ENCODE results near the gene ACIN1. TPM values are rescaled to one million over a fixed set of nuclear protein-coding genes. Genes with fewer than 3 reads are reported as not detected.
A peak's percentile ranks its signal among the peaks of the same experiment; 100 is the strongest.

The ACIN1 gene
- total and polyA plus RNA-seq, 2 of the 13 experiments (the other 11 are each of a cell fraction or from before 2014, with no cell fraction given), result 165 to 183 TPM

DNA sequence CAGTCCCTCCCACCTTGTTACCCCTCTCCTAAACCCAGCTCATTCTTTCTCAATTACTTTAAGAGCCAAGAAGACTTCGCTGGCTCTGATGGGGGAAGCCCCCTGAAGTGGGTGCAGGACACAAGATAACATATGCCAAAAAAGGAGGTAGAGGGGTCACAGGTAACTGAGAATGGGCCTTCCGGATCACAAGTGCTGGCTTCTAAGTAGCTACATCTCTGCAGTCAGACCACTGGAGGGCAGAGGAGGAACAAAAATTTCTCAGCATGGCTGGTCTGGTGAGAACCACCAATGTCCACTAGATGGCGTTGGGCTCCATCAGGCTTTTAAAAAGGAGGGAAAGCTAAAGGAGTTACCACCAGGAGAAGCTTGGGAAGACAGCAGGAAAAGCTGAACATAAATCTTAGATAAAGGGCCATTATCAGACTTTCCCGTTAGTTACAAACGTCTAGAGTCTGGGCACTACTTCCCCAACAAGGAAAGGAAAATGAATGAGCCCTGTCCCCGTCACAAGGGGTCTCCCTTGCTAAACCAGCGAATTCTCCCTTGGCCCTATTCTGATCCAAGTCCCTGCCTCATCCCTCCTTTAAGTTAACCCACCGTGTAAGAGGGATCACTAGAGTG, 26.0 kb downstream of the ACIN1 start (continued):
- TF ChIP-seq, protein P1, sequence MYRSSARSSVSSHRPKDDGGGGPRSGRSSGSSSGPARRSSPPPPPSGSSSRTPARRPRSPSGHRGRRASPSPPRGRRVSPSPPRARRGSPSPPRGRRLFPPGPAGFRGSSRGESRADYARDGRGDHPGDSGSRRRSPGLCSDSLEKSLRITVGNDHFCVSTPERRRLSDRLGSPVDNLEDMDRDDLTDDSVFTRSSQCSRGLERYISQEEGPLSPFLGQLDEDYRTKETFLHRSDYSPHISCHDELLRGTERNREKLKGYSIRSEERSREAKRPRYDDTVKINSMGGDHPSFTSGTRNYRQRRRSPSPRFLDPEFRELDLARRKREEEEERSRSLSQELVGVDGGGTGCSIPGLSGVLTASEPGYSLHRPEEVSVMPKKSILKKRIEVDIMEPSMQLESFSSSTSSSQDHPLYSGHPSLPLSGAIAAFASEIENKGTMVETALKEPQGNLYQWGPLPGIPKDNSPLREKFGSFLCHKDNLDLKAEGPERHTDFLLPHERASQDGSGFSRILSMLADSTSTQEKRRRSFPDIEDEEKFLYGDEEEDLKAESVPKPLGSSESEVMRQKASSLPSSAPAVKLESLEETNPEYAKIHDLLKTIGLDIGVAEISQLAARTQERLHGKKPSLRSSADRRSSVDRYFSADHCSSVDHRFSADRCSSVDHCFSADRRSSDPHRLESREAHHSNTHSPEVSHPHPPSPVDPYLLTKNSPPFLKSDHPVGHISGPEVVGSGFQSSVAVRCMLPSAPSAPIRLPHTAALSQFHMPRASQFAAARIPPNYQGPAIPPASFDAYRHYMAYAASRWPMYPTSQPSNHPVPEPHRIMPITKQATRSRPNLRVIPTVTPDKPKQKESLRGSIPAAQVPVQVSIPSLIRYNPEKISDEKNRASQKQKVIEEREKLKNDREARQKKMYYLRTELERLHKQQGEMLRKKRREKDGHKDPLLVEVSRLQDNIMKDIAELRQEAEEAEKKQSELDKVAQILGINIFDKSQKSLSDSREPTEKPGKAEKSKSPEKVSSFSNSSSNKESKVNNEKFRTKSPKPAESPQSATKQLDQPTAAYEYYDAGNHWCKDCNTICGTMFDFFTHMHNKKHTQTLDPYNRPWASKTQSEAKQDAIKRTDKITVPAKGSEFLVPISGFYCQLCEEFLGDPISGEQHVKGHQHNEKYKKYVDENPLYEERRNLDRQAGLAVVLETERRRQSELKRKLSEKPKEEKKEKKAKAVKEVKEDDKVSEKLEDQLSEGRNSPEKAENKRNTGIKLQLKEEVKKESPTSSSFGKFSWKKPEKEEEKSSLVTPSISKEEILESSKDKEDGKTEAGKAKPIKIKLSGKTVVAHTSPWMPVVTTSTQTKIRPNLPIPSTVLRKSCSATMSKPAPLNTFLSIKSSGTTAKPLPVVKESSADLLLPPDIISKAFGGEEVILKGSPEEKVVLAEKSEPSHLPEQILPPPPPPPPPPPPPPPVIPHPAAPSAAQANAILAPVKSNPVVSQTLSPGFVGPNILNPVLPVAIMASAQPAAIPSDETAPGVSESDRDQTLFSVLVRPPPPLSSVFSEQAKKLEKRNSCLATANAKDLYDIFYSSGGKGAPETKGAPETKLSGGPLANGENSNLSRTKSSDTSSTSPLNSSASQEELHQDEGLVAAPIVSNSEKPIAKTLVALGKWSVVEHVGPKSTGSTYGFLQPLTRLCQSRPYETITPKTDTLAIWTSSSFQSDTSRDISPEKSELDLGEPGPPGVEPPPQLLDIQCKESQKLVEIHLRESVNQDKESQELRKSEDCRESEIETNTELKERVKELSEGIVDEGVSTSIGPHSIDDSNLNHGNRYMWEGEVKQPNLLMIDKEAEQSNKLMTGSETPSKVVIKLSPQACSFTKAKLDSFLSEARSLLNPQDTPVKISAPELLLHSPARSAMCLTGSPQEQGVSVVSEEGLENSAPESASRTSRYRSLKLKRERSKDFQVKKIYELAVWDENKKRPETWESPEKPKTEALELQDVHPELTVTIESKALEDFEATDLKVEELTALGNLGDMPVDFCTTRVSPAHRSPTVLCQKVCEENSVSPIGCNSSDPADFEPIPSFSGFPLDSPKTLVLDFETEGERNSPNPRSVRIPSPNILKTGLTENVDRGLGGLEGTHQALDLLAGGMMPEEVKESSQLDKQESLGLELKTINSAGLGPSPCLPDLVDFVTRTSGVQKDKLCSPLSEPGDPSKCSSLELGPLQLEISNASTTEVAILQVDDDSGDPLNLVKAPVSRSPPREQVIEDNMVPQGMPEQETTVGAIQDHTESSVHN (CRISPR knock-in tag; IDR thresholded peaks at IDR 0.05), result no peak; the same call in 1 of the 2 replicates
- TF ChIP-seq TP53 (CRISPR knock-in tag; conservative IDR thresholded peaks at IDR 0.05) (no peak), NR2F1 (CRISPR knock-in tag; IDR thresholded peaks at IDR 0.05) (0 out of 4 replicates have a peak, but pooled peaks of 1 of the 2 experiments have one; percentile 22), IKZF4 (CRISPR knock-in tag; IDR thresholded peaks at IDR 0.05; ENCODE audit: borderline replicate concordance, low read depth, not compliant biosample characterization) (no peak), ZNF615 (CRISPR knock-in tag; IDR thresholded peaks at IDR 0.05; ENCODE audit: borderline replicate concordance) (no peak), ZNF34 (CRISPR knock-in tag; IDR thresholded peaks at IDR 0.05; ENCODE audit: borderline replicate concordance) (0 out of 2 replicates have a peak, but pooled peaks have one; percentile 79), SOX6 (IDR thresholded peaks at IDR 0.05) (no peak), SOX6 (CRISPR knock-in tag; IDR thresholded peaks at IDR 0.05) (peak; percentile 23; the same call in 1 of the 2 replicates), ZMYM2 (CRISPR knock-in tag; IDR thresholded peaks at IDR 0.05) (no peak), FOXK1 (CRISPR knock-in tag; IDR thresholded peaks at IDR 0.05; ENCODE audit: borderline replicate concordance, low read depth) (peak; percentile 75; the same call in 1 of the 2 replicates), SP140L (CRISPR knock-in tag; IDR thresholded peaks at IDR 0.05; ENCODE audit: borderline replicate concordance) (0 out of 2 replicates have a peak, but pooled peaks have one; percentile 75), NFKBIZ (CRISPR knock-in tag; IDR thresholded peaks at IDR 0.05) (peak; percentile 42; the same call in 1 of the 2 replicates), RARA (CRISPR knock-in tag; IDR thresholded peaks at IDR 0.05) (0 out of 2 replicates have a peak, but pooled peaks have one; percentile 20)
- TF ChIP-seq, protein P2, sequence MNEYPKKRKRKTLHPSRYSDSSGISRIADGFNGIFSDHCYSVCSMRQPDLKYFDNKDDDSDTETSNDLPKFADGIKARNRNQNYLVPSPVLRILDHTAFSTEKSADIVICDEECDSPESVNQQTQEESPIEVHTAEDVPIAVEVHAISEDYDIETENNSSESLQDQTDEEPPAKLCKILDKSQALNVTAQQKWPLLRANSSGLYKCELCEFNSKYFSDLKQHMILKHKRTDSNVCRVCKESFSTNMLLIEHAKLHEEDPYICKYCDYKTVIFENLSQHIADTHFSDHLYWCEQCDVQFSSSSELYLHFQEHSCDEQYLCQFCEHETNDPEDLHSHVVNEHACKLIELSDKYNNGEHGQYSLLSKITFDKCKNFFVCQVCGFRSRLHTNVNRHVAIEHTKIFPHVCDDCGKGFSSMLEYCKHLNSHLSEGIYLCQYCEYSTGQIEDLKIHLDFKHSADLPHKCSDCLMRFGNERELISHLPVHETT (CRISPR knock-in tag; conservative IDR thresholded peaks at IDR 0.05), result peak; percentile 73
- TF ChIP-seq, protein P3, sequence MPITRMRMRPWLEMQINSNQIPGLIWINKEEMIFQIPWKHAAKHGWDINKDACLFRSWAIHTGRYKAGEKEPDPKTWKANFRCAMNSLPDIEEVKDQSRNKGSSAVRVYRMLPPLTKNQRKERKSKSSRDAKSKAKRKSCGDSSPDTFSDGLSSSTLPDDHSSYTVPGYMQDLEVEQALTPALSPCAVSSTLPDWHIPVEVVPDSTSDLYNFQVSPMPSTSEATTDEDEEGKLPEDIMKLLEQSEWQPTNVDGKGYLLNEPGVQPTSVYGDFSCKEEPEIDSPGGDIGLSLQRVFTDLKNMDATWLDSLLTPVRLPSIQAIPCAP (CRISPR knock-in tag; IDR thresholded peaks at IDR 0.05; ENCODE audit: low read depth), result no peak
- TF ChIP-seq, protein P4, sequence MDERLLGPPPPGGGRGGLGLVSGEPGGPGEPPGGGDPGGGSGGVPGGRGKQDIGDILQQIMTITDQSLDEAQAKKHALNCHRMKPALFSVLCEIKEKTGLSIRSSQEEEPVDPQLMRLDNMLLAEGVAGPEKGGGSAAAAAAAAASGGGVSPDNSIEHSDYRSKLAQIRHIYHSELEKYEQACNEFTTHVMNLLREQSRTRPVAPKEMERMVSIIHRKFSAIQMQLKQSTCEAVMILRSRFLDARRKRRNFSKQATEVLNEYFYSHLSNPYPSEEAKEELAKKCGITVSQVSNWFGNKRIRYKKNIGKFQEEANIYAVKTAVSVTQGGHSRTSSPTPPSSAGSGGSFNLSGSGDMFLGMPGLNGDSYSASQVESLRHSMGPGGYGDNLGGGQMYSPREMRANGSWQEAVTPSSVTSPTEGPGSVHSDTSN (CRISPR knock-in tag; IDR thresholded peaks at IDR 0.05), result no peak

All from HepG2 (cell line).